Ovary (tissue), 9 donors: Measurements from ENCODE around the gene SRGAP3. TPM values are rescaled to one million over a fixed set of nuclear protein-coding genes. Genes with fewer than 3 reads are reported as not detected.

Experiments used
- DNase-seq, 5 donors: peaks; one replicate each; pipeline ENCODE4 v3.0.0-alpha.2; 2019 to 2020
- H3K27ac ChIP-seq, 2 donors: fragments of 200-600 bp; one replicate each; pipeline versions ENCODE4 v1.5.1 to v1.8.0; 2019 to 2022
- H3K27me3 ChIP-seq: fragments of 200-600 bp; one replicate; pipeline ENCODE4 v1.8.0; 2022
- H3K36me3 ChIP-seq: fragments of 200-600 bp; sonication (generic); one replicate; pipeline ENCODE4 v1.5.1; 2019
- H3K4me1 ChIP-seq: one replicate; pipeline ENCODE4 v1.8.1; 2013; ENCODE audit warnings: mild to moderate bottlenecking, moderate library complexity; ENCODE audit not compliant: insufficient read depth
- H3K4me3 ChIP-seq: fragments of 200-600 bp; sonication (generic); one replicate; pipeline ENCODE4 v1.5.1; 2017
- H3K9me3 ChIP-seq, 2 donors: fragments of 200-600 bp in 1 of 2; sonication (generic) in 1 of 2; one replicate each; pipeline versions ENCODE4 v1.5.1 to v1.8.1; 2013 to 2019; ENCODE audit warnings: mild to moderate bottlenecking in 1 of 2, moderate library complexity in 1 of 2
- EP300 ChIP-seq: sonication (generic); formaldehyde crosslinking; IDR thresholded peaks from one replicate; pipeline ENCODE4 v1.6.1; 2017; ENCODE audit warnings: antibody characterized with exemption
- POLR2A ChIP-seq: fragments of 450-650 bp; IDR thresholded peaks from one replicate; pipeline ENCODE4 v1.6.1; 2017; ENCODE audit warnings: antibody characterized with exemption, mild to moderate bottlenecking, moderate library complexity
- WGBS, 3 donors: extraction: QIAGEN DNeasy Blood & Tissue Kit in 1 of 3; methylation state at CpG; one replicate each; pipeline versions ENCODE4 v1.1.5 to v1.1.7; 2013 to 2017; 5-methylcytosine and 5-hydroxymethylcytosine counted together
- intact Hi-C, 4 donors: fragments of 100-400 bp; cut with DNase I; formaldehyde crosslinking; loops; one replicate each; pipeline versions ENCODE4 v1.11.0 to v1.15.1; 2022 to 2023
- polyA plus RNA-seq, 2 donors: library from polyadenylated mRNA; stranded (reverse); fragments of 200-250 nt in 1 of 2; fragments of 350-450 nt in 1 of 2; fragmentation: Illumina TruSeq in 1 of 2; extraction: RNeasy Lipid Tissue Mini Kit (QIAGEN cat#74804) in 1 of 2; gene quantifications; one replicate each; pipeline ENCODE4 v1.2.3, GENCODE V29; 2013 to 2014
- total RNA-seq, 7 donors: library from RNA; depleted of rRNA in 2 of 7; stranded (reverse); fragments of >200 nt in 2 of 7; fragmentation: NEBNext Ultra II Directional in 3 of 7; extraction: Animal tissue kit (Norgen Biotek cat#: 25700) in 3 of 7; gene quantifications; one replicate each; pipeline versions ENCODE4 v1.1.0 to v1.2.4, GENCODE V29; 2016 to 2023
- TF ChIP-seq, protein P1 (sequence below), 3 donors: fragments of 450-650 bp in 2 of 3; fragments of 200-600 bp in 1 of 3; IDR thresholded peaks; one replicate each; pipeline versions ENCODE4 v1.5.1 to v1.8.0; 2016 to 2022; ENCODE audit warnings: antibody characterized with exemption in 3 of 3, mild to moderate bottlenecking in 1 of 3
- donor health status: DM: no; HTN: no; CAD: no; lungs with moderate emphysema.
- donor health status: DM: no; HTN: no; CAD: no.
- donor health status: Bipolar disorder and iron deficiency.
- donor health status: DM: yes; HTN: yes; CAD: no.
- donor health status: DM: no; HTN: no; CAD: no.
- donor health status: DM: yes; HTN: yes; CAD: no.

SRGAP3 gene
- total and polyA plus RNA-seq, 9 donors: 2.1 to 36.8 (median 13.1) TPM

DNA sequence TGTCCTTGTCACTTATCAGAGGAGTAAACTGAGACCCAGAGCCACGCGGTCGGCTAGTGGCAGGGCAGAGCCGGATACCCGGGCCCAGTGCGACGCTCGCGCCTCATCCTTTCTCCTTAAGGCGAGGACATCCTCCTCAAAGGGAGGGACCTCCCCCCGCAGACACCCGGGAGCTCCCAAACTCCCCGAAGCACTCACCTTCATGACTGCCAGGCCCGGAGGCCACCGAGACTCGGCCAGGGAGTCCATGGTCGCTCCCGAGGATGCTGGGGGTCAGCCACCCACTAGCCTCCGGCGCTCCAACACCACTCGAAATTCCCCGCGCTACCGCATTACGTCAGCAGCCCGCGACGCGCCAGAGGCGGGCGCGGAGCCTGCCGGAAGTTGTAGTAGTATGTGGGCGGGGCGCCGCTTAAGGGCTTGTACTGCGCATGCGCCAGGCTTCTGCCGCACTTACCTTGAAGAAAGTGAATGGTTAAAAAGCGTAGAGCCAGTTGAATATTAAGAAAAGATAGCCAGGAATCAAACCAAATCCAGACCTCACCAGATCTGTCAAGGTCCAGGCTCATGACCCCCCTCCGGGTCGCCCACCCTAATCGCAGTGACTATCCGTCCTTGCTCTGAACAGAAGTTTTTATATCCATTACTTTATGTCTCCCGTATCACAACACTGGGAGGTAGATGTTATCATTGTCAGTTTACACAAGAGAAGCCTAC, 286.2 kb downstream of the SRGAP3 start, which contains the start of gene RAD18:
RAD18 (minus strand) TSS at position 336 of the 717 bp plus-strand sequence; CDS start at position 249, 87 bp downstream.
- H3K27me3 ChIP-seq: no peaks in the 10 kb centered on the region
- H3K9me3 ChIP-seq: no peaks in the 10 kb centered on the region
- WGBS, 3 donors: 0 to 1% (median 0%) methylated on average over 36 to 45 of the region's 45 CpGs
- peak; percentile 87 to 96 (median 92) for DNase-seq
- no peaks in the 10 kb centered on the region for H3K36me3 ChIP-seq
- intact Hi-C loops: no loop called here
- H3K4me1 ChIP-seq: no peaks in the 10 kb centered on the region
- TF ChIP-seq, protein P1, sequence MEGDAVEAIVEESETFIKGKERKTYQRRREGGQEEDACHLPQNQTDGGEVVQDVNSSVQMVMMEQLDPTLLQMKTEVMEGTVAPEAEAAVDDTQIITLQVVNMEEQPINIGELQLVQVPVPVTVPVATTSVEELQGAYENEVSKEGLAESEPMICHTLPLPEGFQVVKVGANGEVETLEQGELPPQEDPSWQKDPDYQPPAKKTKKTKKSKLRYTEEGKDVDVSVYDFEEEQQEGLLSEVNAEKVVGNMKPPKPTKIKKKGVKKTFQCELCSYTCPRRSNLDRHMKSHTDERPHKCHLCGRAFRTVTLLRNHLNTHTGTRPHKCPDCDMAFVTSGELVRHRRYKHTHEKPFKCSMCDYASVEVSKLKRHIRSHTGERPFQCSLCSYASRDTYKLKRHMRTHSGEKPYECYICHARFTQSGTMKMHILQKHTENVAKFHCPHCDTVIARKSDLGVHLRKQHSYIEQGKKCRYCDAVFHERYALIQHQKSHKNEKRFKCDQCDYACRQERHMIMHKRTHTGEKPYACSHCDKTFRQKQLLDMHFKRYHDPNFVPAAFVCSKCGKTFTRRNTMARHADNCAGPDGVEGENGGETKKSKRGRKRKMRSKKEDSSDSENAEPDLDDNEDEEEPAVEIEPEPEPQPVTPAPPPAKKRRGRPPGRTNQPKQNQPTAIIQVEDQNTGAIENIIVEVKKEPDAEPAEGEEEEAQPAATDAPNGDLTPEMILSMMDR (IDR thresholded peaks at IDR 0.05): peak in 1 of 3 donors; percentile 4
- TF ChIP-seq POLR2A: no peak
- no peak for TF ChIP-seq EP300
- H3K4me3 ChIP-seq: peak within 1 kb of the TSS; percentile 82
- H3K27ac ChIP-seq: peak within 1 kb of the TSS; percentile 18 to 31

DNA sequence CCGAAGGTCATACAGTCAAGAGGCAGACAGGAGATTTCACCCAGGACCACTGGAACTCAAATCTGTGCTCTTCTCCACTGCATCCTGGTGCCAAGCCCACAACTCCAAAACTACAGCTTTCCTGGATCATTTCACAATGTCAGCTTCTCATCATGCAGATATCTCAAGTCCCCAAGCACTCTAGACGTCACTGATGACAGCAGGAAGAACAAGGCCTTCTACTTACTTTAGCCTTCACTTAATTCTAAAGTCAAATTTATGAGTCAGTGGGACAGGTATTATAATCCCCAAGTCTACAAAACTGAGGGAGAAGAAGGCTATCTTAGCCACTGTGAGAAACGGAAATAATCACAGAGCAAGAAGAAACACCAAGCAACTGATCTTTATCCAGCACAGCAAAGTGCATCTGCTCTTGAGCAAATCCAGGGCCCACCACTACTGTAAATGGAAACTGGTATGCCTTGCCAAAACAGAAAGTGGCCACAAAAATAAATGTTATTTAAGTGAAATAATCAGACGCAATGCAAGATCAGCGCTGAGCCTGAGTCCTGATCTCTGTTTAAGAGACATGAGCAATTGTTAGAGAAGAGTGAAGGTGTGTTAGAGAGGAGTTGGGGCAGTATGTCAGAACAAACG, 287.1 kb downstream of the SRGAP3 start:
- no peaks in the 10 kb centered on the region for H3K36me3 ChIP-seq
- TF ChIP-seq, protein P1 (IDR thresholded peaks at IDR 0.05): no peak
- TF ChIP-seq EP300 (no peak), POLR2A (no peak)
- H3K4me3 ChIP-seq: peak overlapping the region; percentile 82
- WGBS, 3 donors: 24 to 30% (median 26%) methylated on average over 6 of the region's 6 CpGs
- H3K4me1 ChIP-seq: no peaks in the 10 kb centered on the region
- intact Hi-C loops: no loop called here
- no peaks in the 10 kb centered on the region for H3K9me3 ChIP-seq
- H3K27me3 ChIP-seq: no peaks in the 10 kb centered on the region
- no peak for DNase-seq
- no peak overlapping the region for H3K27ac ChIP-seq

DNA sequence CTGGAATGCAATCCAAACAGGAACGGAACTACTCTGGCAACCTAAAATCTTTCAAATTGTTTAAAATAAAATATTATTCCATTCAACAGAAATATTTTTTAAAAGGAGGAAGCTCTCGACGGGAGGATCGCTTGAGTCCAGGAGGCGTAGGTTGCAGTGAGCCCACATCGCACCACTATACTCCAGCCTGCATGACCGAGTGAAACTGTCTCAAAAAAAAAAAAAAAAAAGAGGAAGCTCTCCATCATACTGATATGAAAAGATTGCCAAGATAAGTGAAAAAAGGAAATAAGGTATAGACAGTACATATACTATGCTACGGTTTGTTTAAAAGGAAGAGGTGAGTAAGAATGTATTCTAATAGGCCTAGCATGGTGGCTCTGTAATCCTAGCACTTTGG, 289.8 kb downstream of the SRGAP3 start:
- no peak for DNase-seq
- TF ChIP-seq POLR2A: no peak
- TF ChIP-seq EP300: no peak
- TF ChIP-seq, protein P1 (IDR thresholded peaks at IDR 0.05): no peak
- H3K9me3 ChIP-seq: no peaks in the 10 kb centered on the region
- no peak overlapping the region for H3K27ac ChIP-seq
- H3K27me3 ChIP-seq: no peaks in the 10 kb centered on the region
- H3K4me1 ChIP-seq: no peaks in the 10 kb centered on the region
- no peak overlapping the region for H3K4me3 ChIP-seq
- H3K36me3 ChIP-seq: no peaks in the 10 kb centered on the region
- intact Hi-C loops: no loop called here
- WGBS, 3 donors: 87 to 92% (median 87%) methylated on average over 8 of the region's 8 CpGs

DNA sequence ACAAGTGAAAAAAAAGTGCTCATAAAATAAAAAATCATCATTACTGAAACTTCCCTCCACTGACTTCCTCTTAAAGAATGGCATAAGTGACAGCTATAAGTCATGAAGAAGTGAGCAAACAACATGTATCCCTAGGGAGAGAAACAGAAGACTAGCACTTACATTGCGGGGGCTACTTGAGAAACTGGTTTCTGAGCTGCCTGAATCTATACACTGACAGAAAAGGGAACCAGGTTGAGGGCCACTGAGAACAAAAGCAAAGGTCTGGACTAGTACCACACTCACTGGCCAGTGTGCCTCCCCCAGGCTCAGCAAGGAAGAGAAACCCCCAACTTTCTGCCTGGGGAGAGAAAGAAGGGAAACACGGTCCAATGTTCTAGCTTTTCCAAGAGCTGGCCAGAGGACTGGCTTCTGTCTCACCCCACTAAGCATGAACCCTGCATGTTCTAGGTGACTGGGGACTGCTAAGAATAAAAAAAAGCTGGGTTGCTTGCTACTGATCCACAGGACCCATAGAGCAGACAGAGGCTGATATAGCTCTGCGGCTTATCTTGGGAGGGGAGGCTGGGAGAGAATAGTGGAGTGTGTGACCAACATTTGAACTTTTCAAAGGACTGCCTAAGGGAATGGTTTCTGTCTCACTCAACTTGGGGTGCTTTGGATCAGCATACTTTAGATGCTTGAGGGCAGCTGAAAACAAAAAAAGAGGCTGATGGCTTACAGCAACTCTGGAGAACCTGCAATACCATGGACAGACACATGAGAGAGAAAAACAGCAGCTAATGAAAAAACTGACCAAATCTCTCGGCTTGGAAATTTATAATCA, 294.3 kb downstream of the SRGAP3 start:
- intact Hi-C loops: no loop called here
- 80 to 90% (median 85%) methylated on average over 4 of the region's 4 CpGs for WGBS, 3 donors
- Histone ChIP-seq H3K4me3 (no peak overlapping the region), H3K27me3 (no peaks in the 10 kb centered on the region), H3K27ac (no peak overlapping the region), H3K4me1 (no peaks in the 10 kb centered on the region), H3K36me3 (no peaks in the 10 kb centered on the region), H3K9me3 (no peaks in the 10 kb centered on the region)
- DNase-seq: no peak
- TF ChIP-seq POLR2A: no peak
- TF ChIP-seq, protein P1 (IDR thresholded peaks at IDR 0.05): no peak
- TF ChIP-seq EP300: no peak
